ENCODE data around the gene DDX42.

DNA sequence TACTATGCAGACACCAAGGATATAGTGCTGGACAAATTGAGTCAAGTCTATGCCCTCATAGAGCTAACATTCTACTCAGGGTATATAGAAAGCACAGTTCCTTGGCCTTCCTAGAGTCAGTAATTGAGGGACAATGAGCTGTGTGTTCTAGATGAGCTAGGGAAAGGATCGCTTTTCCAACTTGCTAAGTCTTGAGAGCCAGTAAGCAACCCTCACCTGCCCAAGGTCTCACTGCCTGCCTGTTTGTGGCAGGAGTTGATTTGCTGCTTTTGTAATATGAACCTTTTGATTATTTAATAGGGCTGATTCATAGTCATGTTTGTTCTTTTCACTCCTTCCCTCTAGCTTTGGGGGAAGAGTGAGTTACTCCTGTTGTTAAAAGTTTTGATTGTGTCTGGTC is 6.5 kb downstream of the DDX42 start:
- no peak for TF ChIP-seq POLR2A (IDR thresholded peaks at IDR 0.05)
- TF ChIP-seq, protein P1, sequence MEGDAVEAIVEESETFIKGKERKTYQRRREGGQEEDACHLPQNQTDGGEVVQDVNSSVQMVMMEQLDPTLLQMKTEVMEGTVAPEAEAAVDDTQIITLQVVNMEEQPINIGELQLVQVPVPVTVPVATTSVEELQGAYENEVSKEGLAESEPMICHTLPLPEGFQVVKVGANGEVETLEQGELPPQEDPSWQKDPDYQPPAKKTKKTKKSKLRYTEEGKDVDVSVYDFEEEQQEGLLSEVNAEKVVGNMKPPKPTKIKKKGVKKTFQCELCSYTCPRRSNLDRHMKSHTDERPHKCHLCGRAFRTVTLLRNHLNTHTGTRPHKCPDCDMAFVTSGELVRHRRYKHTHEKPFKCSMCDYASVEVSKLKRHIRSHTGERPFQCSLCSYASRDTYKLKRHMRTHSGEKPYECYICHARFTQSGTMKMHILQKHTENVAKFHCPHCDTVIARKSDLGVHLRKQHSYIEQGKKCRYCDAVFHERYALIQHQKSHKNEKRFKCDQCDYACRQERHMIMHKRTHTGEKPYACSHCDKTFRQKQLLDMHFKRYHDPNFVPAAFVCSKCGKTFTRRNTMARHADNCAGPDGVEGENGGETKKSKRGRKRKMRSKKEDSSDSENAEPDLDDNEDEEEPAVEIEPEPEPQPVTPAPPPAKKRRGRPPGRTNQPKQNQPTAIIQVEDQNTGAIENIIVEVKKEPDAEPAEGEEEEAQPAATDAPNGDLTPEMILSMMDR (IDR thresholded peaks at IDR 0.05), result no peak

Measured in suprapubic skin (tissue), 3 donors.